ENCODE results near the gene SART1.
"Not testable (repeated sequence)": the region's sequence is repeated elsewhere in the genome, so short reads cannot be mapped to it uniquely, and the experiment has no call there.

SART1 gene

GRCh38 chr11:65945430-65945911, 16.1 kb upstream of the SART1 start, which contains the start of gene TSGA10IP:
Gene TSGA10IP (plus strand): TSS chr11:65945480. CDS start chr11:65945676, 196 bp downstream.
- DNase-seq: no peak
- Histone ChIP-seq H3K27ac (no peak within 1 kb of the TSS), H3K9me3 (ENCODE audit: severe bottlenecking) (no peaks in the 10 kb centered on the region), H3K4me3 (ENCODE audit: low read depth, low read length) (no peak within 1 kb of the TSS), H3K27me3 (ENCODE audit: insufficient read depth, low read depth, severe bottlenecking) (no peaks in the 10 kb centered on the region), H3K36me3 (no peaks in the 10 kb centered on the region)
- TF ChIP-seq CTCF (IDR thresholded peaks at IDR 0.05; ENCODE audit: low read depth, low read length): no peak

- H3K4me3 ChIP-seq (ENCODE audit: low read depth, low read length): no peak overlapping the region
Observed at GRCh38 chr11:65945941-65946558, 15.5 kb upstream of the SART1 start.

GRCh38 chr11:65946655-65947054, 14.9 kb upstream of the SART1 start:
- H3K4me3 ChIP-seq (ENCODE audit: low read depth, low read length): no peak overlapping the region
- H3K27me3 ChIP-seq (ENCODE audit: insufficient read depth, low read depth, severe bottlenecking): no peaks in the 10 kb centered on the region
- H3K36me3 ChIP-seq: no peaks in the 10 kb centered on the region
- no peak for TF ChIP-seq CTCF (IDR thresholded peaks at IDR 0.05; ENCODE audit: low read depth, low read length)
- no peak overlapping the region for H3K27ac ChIP-seq
- no peaks in the 10 kb centered on the region for H3K9me3 ChIP-seq (ENCODE audit: severe bottlenecking)
- DNase-seq: no peak

More at GRCh38 chr11:65945941-65946558, 15.5 kb upstream of the SART1 start:
- DNase-seq: no peak
- no peak overlapping the region for H3K27ac ChIP-seq
- no peaks in the 10 kb centered on the region for H3K27me3 ChIP-seq (ENCODE audit: insufficient read depth, low read depth, severe bottlenecking)
- TF ChIP-seq CTCF (IDR thresholded peaks at IDR 0.05; ENCODE audit: low read depth, low read length): no peak
- no peaks in the 10 kb centered on the region for H3K9me3 ChIP-seq (ENCODE audit: severe bottlenecking)
- H3K36me3 ChIP-seq: no peaks in the 10 kb centered on the region

- no peak overlapping the region for H3K4me3 ChIP-seq (ENCODE audit: low read depth, low read length)
Observed at GRCh38 chr11:65947133-65947532, 14.4 kb upstream of the SART1 start.

GRCh38 chr11:65947603-65948125, 13.9 kb upstream of the SART1 start:
- Histone ChIP-seq H3K27me3 (ENCODE audit: insufficient read depth, low read depth, severe bottlenecking) (no peaks in the 10 kb centered on the region), H3K36me3 (no peaks in the 10 kb centered on the region), H3K27ac (no peak overlapping the region), H3K9me3 (ENCODE audit: severe bottlenecking) (no peaks in the 10 kb centered on the region), H3K4me3 (ENCODE audit: low read depth, low read length) (no peak overlapping the region)
- TF ChIP-seq CTCF (IDR thresholded peaks at IDR 0.05; ENCODE audit: low read depth, low read length): no peak
- DNase-seq: no peak

More at GRCh38 chr11:65947133-65947532, 14.4 kb upstream of the SART1 start:
- no peak for TF ChIP-seq CTCF (IDR thresholded peaks at IDR 0.05; ENCODE audit: low read depth, low read length)
- Histone ChIP-seq H3K27ac (no peak overlapping the region), H3K9me3 (ENCODE audit: severe bottlenecking) (no peaks in the 10 kb centered on the region), H3K36me3 (no peaks in the 10 kb centered on the region), H3K27me3 (ENCODE audit: insufficient read depth, low read depth, severe bottlenecking) (no peaks in the 10 kb centered on the region)
- no peak for DNase-seq

GRCh38 chr11:65950711-65951110, 10.8 kb upstream of the SART1 start:
- not testable (repeated sequence) for H3K27me3 ChIP-seq (ENCODE audit: insufficient read depth, low read depth, severe bottlenecking); H3K9me3 ChIP-seq (ENCODE audit: severe bottlenecking); H3K36me3 ChIP-seq; H3K4me3 ChIP-seq (ENCODE audit: low read depth, low read length); H3K27ac ChIP-seq; DNase-seq

GRCh38 chr11:65951641-65952040, 9.9 kb upstream of the SART1 start:
- not testable (repeated sequence) for H3K27ac ChIP-seq; H3K27me3 ChIP-seq (ENCODE audit: insufficient read depth, low read depth, severe bottlenecking); DNase-seq; H3K4me3 ChIP-seq (ENCODE audit: low read depth, low read length); H3K36me3 ChIP-seq; H3K9me3 ChIP-seq (ENCODE audit: severe bottlenecking)
